ENCODE data around the gene MYO1H.
"Not testable (repeated sequence)": the region's sequence is repeated elsewhere in the genome, so short reads cannot be mapped to it uniquely, and the experiment has no call there.

Gene MYO1H

GRCh38 chr12:109345428-109345827 is 2.3 kb upstream of the MYO1H start:
- DNase-seq = no peak

DNA sequence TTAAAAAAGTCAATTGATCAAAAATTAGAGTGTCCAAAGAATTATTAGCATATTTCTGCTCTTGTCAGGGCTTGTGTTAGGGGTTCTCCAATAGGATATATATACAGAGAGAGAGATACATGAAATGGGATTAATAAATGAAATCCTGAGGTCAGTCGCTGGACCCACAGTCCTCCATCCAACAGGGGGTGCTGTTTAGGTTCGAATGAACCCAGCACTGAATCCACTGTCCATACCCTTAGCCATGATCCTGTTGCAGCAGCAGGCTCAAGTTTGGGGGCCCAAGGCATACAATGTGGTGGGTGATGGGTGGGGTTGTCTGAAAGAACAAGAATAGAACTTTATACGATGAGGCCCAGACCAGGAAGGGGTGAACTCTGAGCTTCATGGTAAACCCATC is 780 bp upstream of the MYO1H start:
- DNase-seq = no peak

DNA sequence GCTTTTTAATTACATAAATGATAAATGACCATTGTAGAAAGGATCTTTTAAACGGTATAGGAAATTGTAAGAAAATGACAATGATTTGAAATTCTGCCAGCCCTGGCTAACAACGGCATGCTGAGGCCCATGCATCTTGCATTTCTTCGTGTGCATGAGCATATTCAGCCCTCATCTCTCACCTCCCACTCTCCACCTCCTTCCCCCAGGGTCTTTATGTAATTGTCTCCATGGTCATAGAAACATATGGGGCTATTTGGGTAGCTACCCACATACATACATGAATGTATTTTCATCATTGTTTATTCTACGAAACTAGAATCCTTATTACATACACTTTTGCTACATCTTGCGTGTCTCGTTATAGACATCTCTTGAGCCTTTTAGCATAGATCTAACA is 4.5 kb downstream of the MYO1H start:
- no peak for DNase-seq

GRCh38 chr12:109356577-109356976 is 8.9 kb downstream of the MYO1H start:
- DNase-seq = no peak

DNA sequence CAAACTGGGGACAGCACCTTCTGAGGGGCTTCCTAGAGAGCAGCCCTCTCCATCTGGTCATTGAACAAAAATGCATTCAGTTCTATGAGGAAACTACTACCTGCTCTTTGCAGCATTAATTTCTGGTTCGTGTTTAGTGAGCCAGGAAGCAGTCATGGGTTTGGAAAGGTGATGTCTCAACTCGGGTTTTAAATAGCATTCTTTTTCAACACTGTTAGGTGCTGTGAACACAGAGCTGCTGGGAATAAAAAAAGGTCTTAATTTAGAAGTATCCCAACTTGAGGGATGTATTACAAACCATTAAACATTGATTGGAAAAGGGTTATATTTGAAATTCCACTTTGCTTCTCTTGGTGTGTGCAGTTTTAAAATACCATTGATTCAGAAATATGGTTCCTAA is 9.3 kb downstream of the MYO1H start:
- no peak for DNase-seq

DNA sequence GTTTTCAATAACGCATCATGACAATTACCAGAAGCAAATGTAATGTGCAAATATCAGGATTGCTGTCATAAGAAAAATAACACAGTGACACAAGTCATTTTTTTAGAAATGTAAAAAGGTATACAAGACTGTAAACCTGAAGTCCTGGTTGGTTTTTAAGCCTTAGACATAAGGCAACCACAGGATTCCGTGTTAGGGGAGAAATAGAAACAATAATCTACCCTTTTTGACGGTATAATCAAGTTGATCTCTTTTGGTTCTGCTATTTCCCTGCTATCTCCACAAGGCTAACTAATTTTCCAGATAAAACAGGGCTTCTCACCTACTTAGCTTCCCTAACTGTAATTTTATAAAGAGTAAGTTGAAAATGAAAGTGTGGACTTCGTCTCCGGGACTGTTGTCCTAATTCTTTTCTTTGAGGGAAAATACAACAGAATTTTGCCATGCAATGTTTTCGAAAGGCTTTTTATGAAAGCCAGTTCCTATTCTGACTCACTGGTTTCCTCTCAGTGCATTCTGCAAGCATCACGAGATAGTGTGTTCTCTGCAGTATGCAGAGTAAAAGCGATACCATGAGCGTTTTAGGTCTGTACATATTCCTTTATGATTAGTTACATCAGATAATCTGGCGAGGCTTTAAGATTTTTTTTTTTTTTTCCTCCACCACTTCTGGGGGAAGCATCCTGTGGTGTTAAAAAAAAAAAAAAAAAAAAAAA is 10.6 kb downstream of the MYO1H start:
- DNase-seq = no peak

DNA sequence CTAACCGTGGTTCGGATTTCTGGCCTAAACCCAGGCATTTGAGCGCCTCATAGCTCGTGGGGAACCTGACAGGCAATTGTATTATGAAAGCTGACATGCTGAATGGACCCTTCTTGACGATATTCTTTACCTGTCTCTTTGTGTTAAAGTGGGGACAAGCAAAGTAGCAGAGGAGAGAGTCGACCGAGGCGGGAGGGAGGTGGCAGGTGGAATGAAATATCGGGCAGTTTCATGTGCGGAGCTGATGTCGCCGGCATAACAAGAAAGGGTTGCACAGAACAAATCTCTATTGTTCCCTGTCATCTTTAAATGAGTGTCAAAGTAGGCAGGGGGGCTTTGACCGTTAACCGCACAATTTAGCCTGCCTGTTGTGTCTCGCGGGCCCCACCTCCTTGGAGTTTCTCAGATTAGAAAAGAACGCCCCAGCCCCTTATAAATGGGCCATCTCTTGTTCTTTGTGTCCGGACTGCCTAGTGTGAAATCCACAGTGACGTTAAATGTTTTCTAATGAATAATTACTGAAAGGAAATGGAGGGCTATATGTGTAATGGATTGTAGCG is 11.5 kb downstream of the MYO1H start:
- DNase-seq = no peak

- DNase-seq = no peak
Observed at GRCh38 chr12:109369831-109370230, 22.1 kb downstream of the MYO1H start.

GRCh38 chr12:109377139-109377685 is 29.5 kb downstream of the MYO1H start:
- DNase-seq = no peak

DNA sequence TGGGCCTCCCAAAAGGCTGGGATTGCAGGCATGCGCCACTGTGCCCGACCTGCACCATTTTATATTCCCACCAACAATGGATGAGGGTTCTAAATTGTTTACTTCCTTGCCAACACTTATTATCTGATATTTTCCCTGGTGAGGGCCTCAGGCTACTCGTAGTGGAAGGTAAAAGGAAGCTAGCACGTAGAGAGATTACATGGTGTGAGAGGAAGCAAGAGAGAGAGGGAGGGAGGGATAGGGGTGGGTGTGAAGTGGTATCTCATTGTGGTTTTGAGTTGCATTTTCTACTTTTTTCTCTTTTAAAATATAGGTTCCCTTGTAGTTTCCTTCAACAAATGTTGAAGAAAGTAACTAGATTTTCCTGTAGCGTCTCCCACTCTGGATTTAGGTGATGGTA is 30.9 kb downstream of the MYO1H start:
- no peak for DNase-seq

- DNase-seq = no peak
Observed at GRCh38 chr12:109382031-109382430, 34.3 kb downstream of the MYO1H start.

DNA sequence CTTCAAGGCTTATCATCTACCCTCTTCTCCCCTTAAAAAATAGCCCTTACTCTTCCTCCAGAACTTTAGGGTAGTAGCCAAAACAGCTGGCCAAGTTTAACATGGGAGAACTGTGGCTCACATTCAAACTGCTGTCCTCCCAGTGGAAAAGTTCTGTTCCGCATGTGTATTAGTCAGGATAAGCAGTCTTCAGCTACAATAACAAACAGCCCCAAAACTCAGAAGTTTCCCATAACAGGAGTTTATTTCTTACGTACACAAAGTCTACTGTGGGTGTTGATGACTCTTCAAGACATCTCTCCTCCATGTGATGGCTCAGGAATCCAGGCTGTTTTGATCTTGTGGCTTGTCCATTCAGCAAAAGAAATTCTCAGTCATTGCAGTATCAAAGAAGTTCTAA is 35.5 kb downstream of the MYO1H start:
- DNase-seq = no peak

- DNase-seq = no peak
Observed at GRCh38 chr12:109385339-109386058, 37.8 kb downstream of the MYO1H start.

DNA sequence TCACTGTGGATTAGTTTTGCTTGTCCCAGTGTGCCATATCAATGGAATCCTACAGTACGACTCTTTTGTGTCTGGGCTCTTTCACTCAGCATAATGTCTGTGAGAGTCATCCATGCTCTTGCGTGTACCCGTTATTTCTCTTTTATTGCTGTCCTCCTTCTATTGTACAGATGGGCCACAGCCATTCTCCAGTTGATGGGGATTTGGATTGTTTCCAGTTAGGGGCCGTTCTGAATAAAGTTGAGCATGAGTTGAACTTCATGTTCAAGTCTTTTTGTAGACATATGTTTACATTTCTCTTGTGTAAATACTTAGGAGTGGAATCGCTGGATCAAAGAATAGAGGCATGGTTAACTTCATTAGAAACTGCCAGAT is 38.3 kb downstream of the MYO1H start:
- no peak for DNase-seq

DNA sequence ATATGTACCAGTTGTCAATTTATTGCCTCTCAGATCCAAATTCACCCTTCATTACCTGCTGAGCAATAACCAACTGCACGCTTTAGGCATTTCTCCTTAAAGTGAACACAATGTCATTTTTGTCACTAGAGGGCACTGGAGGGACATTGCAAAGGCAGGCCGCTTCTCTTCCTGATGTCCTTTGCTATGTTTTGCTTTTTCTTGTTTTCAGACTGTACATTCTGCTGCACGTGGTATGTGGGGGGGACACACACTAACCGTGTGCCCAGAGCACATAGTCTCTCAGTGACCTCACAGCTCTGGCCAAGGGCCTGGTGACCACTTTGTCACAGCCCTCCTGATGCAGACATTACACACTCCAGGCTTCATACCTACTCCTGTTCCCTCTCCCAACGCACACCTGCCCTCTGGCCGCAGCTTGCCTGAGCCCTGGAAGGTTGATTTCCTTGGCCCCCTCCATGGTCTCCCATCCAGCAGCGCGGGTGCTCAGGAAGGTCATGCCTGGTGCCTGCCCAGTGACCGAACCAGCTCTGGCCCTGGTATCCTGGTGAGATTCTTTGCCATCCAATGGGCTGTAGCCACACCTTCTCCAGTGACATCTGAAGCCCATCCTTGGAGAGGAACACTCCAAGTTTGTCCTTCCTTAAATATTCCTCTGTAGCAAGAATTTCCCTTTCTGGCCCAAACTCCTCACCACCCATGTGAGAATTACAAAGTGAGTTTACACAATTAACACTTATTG is 39.9 kb downstream of the MYO1H start:
- no peak for DNase-seq

GRCh38 chr12:109388167-109388563 is 40.5 kb downstream of the MYO1H start:
- DNase-seq = no peak

DNA sequence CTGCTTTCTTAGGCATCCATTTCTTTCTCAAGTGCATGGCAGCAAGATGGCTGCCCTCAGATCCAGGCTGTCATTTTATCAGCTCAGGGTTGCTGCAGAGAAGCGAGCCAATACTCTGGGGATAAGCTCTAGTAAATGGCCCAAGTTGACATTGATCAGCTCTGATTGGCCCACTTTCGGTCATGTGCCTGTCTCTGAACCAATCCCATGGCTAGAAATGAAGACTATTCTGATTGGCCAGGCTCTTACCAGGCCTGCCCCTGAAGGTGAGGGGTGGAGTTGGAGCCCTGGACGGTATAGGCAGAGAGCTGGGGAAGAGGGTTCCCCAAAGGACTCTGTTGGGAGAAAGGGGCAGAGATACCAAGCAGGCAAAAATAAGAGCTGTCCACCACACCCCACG is 41.4 kb downstream of the MYO1H start:
- no peak for DNase-seq

DNA sequence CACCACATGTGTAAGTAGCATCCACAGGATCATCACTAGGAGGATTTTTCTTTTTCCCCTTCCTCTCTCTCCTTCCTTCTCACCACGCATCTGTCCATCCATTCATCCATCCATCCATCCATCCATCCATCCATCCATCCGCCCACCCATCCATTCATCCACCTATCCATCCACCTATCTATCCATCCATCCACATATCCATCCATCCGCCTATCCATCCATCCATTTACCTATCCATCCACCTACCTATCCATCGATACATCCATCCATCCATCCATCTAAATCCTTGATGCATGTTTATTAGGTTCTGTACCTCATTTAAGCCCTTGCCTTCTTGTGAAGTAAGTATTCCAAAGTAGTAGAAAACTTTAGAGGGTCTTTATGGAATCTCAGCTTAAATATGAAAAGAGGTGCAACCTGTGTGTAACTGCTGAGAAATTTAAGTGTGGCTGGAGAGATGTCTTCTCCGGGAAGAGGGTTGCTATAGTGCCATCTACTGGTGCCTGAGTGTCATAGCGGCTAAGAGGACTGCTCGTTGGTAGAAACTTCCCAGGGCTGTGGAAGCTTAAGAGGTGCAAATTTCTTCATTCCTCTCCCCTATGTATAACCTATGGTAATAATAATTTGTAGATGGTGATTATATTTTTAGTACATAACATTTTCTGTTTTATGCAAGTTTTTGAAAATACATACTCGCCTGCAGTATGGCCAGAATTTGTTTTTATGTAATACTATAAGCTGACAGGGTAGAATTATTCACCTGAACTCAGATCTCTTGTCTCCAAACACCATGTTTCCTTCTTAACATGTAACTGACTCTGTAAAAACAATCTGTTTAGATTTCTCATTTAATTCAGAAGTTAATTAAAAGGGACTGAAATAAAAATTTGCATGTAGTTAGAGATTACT is 46.0 kb downstream of the MYO1H start:
- peak; percentile 44 for DNase-seq

DNA sequence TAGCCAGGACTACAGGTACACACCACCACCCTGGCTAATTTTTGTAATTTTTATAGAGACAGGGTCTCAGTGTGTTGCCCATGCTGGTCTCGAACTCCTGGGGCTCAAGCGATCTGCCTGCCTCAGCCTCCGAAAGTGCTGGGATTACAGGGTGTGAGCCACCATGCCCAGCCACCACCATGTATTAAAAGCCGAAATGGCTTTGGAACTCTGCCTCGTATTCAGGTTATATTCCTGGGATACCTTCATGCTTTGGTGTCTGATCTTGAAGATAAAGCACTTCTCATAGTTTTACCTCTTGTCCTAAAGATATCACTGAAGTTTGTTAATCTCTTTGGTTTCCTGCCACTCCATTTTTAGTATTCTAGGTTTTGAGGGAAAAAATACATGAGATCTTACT is 47.2 kb downstream of the MYO1H start:
- no peak for DNase-seq

DNA sequence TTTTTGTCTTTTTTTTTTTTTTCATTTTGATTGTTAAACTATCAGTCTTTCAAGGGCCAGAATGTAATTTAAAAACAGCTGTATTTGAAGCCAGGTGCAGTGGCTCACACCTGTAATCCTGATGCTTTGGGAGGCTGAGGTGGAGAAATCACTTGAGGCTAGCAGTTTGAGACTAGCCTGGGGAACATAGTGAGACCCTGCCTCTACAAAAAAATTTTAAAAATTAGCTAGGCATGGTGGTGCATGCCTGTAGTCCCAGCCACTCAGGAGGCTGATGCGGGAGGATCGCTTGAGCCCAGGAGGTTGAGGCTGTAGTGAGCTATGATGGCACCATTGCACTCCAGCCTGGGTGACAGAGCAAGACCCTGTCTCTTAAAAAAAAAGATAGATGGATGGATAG is 57.1 kb downstream of the MYO1H start:
- DNase-seq = not testable (repeated sequence)

DNA sequence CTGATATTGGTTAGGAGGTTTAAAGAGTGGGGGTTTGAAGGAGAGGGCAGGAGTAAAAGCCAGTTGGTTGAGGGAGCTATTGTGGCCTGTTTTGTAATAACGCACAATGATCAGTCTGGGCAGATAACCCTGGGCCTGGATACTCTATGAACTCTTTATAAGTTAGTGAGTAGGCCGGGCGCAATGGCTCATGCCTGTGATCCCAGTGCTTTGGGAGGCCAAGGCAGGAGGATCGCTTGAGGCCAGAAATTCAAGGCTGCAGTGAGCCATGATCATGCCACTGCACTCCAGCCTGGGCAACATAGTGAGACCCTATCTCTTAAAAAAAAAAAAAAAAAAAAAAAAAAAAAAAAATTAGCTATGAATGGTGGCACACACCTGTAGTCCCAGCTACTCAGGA is 58.4 kb downstream of the MYO1H start:
- DNase-seq = not testable (repeated sequence)

DNA sequence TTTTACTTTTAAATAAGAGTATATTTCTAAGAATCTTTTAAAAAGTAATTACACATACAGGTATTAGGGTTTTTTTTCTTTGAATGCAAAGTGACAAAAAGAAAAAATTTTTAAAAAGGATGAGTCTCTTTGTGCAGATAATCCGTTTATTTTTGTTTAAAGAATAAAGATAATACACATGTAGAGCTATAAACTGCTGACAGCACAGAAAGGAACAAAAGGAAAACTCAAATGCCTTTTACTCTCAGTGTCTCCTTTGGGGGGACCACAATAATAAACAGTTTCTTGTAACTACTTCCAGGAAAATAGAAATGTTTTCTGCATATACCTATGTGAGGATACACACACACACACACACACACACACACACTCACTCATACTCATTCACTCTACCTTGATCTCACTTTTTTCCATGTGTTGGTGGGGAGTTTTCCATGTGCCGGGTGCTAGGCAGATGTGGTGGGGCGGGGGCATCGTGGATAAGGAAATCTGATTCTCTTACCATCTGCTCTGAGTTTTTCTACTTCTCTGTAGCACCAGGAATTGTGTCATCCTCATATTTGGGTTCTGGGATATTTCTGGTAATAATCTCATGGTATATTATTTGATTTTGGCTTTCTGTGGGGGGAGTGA is 71.3 kb downstream of the MYO1H start:
- DNase-seq = no peak
